Measurements from ENCODE around the gene SIL1.

Gene SIL1

DNA sequence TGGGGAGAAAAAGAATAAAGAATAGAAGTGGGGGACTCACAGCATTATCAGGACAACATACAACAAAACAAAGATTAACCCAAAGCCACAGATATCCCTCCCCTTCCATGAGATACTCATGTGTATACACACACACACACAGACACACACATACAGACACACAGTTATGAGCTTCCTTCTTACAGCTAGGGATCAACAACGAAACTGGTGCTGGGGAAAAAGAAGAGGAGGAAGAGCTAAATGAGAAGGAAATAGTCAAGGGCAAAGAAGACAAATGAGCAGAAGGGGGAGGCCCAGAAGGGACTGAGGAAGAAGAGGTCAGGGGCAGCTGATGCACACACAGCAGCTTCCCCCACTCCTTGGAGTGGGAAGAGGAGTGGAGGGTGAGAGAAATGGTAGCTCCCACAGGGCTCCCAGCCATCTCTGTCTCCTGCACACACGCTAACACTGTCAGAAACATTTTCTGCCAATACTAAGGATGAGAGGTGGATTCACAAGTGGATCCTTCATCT is 66.2 kb downstream of the SIL1 start:
- ChIA-PET POLR2A (no interaction called here), CTCF (interaction anchor here (1.0 kb wide), 1 partner anchor 10 kb away, joined by 3 read pairs; no protein-coding TSS in a partner anchor)
- DNase-seq (ENCODE audit: extremely low spot score), result no peak
- TF ChIP-seq CTBP1 (IDR thresholded peaks at IDR 0.05; ENCODE audit: borderline replicate concordance) (no peak), L3MBTL2 (conservative IDR thresholded peaks at IDR 0.05) (no peak), BHLHE40 (IDR thresholded peaks at IDR 0.05; ENCODE audit: borderline replicate concordance) (no peak), PKNOX1 (IDR thresholded peaks at IDR 0.05) (no peak), ELF4 (IDR thresholded peaks at IDR 0.05) (no peak), FOXA1 (IDR thresholded peaks at IDR 0.05) (no peak), LEF1 (IDR thresholded peaks at IDR 0.05; ENCODE audit: borderline replicate concordance) (no peak), HDGF (IDR thresholded peaks at IDR 0.05; ENCODE audit: borderline replicate concordance) (no peak), NFRKB (IDR thresholded peaks at IDR 0.05) (no peak), ZNF384 (IDR thresholded peaks at IDR 0.05) (no peak), ARNT (IDR thresholded peaks at IDR 0.05) (no peak), SP1 (IDR thresholded peaks at IDR 0.05) (no peak), TARDBP (IDR thresholded peaks at IDR 0.05) (no peak)

- TF ChIP-seq ELF4 (IDR thresholded peaks at IDR 0.05) (no peak), SUZ12 (IDR thresholded peaks at IDR 0.05) (no peak), FOXK2 (IDR thresholded peaks at IDR 0.05) (no peak), ZNF384 (IDR thresholded peaks at IDR 0.05) (no peak), FOXA1 (IDR thresholded peaks at IDR 0.05) (no peak), CTBP1 (IDR thresholded peaks at IDR 0.05; ENCODE audit: borderline replicate concordance) (no peak), PKNOX1 (IDR thresholded peaks at IDR 0.05) (no peak), NFRKB (IDR thresholded peaks at IDR 0.05) (no peak), HDGF (IDR thresholded peaks at IDR 0.05; ENCODE audit: borderline replicate concordance) (no peak), SP1 (IDR thresholded peaks at IDR 0.05) (no peak), L3MBTL2 (conservative IDR thresholded peaks at IDR 0.05) (no peak), ARNT (IDR thresholded peaks at IDR 0.05) (no peak), FOXM1 (IDR thresholded peaks at IDR 0.05; ENCODE audit: borderline replicate concordance) (no peak), BHLHE40 (IDR thresholded peaks at IDR 0.05; ENCODE audit: borderline replicate concordance) (no peak), LEF1 (IDR thresholded peaks at IDR 0.05; ENCODE audit: borderline replicate concordance) (no peak), TARDBP (IDR thresholded peaks at IDR 0.05) (no peak)
- ChIA-PET CTCF (interaction anchor here (1.0 kb wide), 1 partner anchor 10 kb away, joined by 3 read pairs; no protein-coding TSS in a partner anchor), POLR2A (no interaction called here)
- no peak for DNase-seq (ENCODE audit: extremely low spot score)
Measured at GRCh38 chr5:139131465-139131864, 66.7 kb downstream of the SIL1 start.

- DNase-seq (ENCODE audit: extremely low spot score), result no peak
- no peak for TF ChIP-seq SUZ12 (IDR thresholded peaks at IDR 0.05)
- no peak for TF ChIP-seq PKNOX1 (IDR thresholded peaks at IDR 0.05)
- TF ChIP-seq HDGF (IDR thresholded peaks at IDR 0.05; ENCODE audit: borderline replicate concordance), result no peak
- TF ChIP-seq L3MBTL2 (conservative IDR thresholded peaks at IDR 0.05), result no peak
- TF ChIP-seq SP1 (IDR thresholded peaks at IDR 0.05), result no peak
- TF ChIP-seq FOXM1 (IDR thresholded peaks at IDR 0.05; ENCODE audit: borderline replicate concordance), result no peak
- TF ChIP-seq LEF1 (IDR thresholded peaks at IDR 0.05; ENCODE audit: borderline replicate concordance), result no peak
- TF ChIP-seq ZNF384 (IDR thresholded peaks at IDR 0.05), result no peak
- no peak for TF ChIP-seq CTBP1 (IDR thresholded peaks at IDR 0.05; ENCODE audit: borderline replicate concordance)
- POLR2A ChIA-PET, result no interaction called here
- CTCF ChIA-PET, result interaction anchor here (1.0 kb wide), 1 partner anchor 11 kb away, joined by 3 read pairs; no protein-coding TSS in a partner anchor
Measured at GRCh38 chr5:139131062-139131461, 67.1 kb downstream of the SIL1 start.

DNA sequence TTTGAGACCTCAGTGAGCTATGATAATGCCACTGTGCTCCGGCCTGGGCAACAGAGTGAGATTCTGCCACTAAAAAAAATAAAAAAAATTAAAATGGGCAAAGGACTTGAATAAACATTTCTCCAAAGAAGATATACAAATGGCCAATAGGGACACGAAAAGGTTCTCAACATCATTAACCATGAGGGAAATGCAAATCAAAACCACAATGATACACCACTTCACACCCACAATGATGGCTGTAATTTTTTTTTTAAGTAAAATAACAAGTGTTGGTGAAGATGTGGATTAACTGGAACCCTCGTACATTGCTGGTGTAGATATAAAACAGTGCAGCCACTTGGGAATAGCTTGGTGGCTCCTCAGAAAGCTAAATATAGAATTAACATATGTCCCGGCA is 68.0 kb downstream of the SIL1 start:
- TF ChIP-seq FOXM1 (IDR thresholded peaks at IDR 0.05; ENCODE audit: borderline replicate concordance) (no peak), PKNOX1 (IDR thresholded peaks at IDR 0.05) (no peak), NFRKB (IDR thresholded peaks at IDR 0.05) (no peak), CTBP1 (IDR thresholded peaks at IDR 0.05; ENCODE audit: borderline replicate concordance) (no peak), L3MBTL2 (conservative IDR thresholded peaks at IDR 0.05) (no peak), ZNF384 (IDR thresholded peaks at IDR 0.05) (no peak), LEF1 (IDR thresholded peaks at IDR 0.05; ENCODE audit: borderline replicate concordance) (no peak)
- DNase-seq (ENCODE audit: extremely low spot score), result no peak
- ChIA-PET POLR2A (no interaction called here), CTCF (no interaction called here)

DNA sequence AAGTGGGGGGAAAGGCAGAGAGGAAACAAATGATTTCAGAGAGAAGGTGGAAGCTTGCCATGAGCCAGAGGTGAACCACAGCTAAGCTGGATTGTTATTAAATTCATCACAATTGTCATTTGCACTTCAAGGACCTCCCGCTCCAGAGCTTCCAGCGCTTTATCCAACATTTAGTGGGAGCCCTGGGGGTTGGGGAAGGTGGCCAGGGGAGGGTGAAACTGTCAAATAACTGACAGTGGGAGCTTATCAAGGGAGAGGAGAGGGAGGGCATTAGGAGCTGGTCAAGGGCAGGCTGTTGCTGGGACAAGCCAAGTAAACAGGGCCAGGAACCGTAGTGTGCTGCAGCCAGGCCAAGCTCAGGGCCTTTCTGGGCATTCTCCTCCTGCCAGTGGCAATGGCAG is 71.5 kb downstream of the SIL1 start:
- CTCF ChIA-PET, result no interaction called here
- POLR2A ChIA-PET, result interaction anchor here (1.3 kb wide), 1 partner anchor 71 kb away, joined by 4 read pairs; the partner anchor contains the start of gene SIL1
- TF ChIP-seq L3MBTL2 (conservative IDR thresholded peaks at IDR 0.05) (no peak), ELF4 (IDR thresholded peaks at IDR 0.05) (no peak), FOXM1 (IDR thresholded peaks at IDR 0.05; ENCODE audit: borderline replicate concordance) (no peak), NFRKB (IDR thresholded peaks at IDR 0.05) (no peak), SUZ12 (IDR thresholded peaks at IDR 0.05) (no peak), PKNOX1 (IDR thresholded peaks at IDR 0.05) (no peak), FOXA1 (IDR thresholded peaks at IDR 0.05) (no peak), HDGF (IDR thresholded peaks at IDR 0.05; ENCODE audit: borderline replicate concordance) (no peak), FOXK2 (IDR thresholded peaks at IDR 0.05) (no peak), TARDBP (IDR thresholded peaks at IDR 0.05) (no peak), ZNF384 (IDR thresholded peaks at IDR 0.05) (no peak), LEF1 (IDR thresholded peaks at IDR 0.05; ENCODE audit: borderline replicate concordance) (no peak)
- no peak for DNase-seq (ENCODE audit: extremely low spot score)

All from HEK293T (cell line).